HG03460 (cell line): ENCODE measurements around the gene COX19.
A peak's percentile ranks its signal among the peaks of the same experiment; 100 is the strongest.
"Not testable (repeated sequence)": the region's sequence is repeated elsewhere in the genome, so short reads cannot be mapped to it uniquely, and the experiment has no call there.

ENCODE experiments used
- ATAC-seq: cut with Tn5 transposase; IDR thresholded peaks from one replicate; pipeline ENCODE4 v1.9.1; 2021; ENCODE audit not compliant: unreplicated experiment

COX19 gene

GRCh38 chr7:962401-963081 is 12.8 kb downstream of the COX19 start:
- no peak for ATAC-seq

DNA sequence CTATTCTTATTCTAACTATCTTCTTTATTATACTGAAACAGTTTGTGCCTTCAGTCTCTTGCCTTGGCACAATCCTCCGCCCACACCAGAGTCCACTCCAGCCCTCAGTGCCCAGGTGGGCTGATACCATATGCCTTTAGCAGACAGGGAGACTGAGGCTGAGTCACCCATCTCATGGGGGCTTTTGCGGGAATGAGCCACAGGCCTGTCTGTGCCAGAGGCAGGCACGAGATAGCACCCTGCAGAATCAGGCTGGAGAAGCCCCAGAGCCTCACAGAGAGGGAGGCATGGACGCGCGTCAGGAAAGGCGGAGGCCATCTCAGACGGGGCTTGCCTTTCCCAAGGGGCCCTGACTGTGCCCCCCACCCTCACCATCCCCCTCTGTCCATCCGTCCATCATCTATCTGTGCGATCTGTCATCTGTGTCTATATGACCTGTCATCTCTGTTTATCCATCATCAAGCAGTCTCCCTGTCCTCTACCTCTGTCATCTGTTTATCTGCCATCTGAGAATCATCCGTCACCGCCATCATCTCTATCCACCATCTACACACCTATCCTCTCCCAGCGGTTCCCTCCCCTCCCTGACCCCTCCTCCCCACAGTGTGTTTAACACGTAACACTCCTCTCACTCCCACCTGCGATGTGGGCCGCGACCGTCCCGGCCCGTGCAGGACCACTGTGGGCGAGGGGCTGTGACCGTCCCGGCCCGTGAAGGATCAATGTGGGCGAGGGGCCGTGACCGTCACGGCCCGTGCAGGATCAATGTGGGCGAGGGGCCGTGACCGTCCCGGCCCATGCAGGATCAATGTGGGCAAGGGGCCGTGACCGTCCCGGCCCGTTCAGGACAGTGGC is 13.6 kb downstream of the COX19 start:
- no peak for ATAC-seq

DNA sequence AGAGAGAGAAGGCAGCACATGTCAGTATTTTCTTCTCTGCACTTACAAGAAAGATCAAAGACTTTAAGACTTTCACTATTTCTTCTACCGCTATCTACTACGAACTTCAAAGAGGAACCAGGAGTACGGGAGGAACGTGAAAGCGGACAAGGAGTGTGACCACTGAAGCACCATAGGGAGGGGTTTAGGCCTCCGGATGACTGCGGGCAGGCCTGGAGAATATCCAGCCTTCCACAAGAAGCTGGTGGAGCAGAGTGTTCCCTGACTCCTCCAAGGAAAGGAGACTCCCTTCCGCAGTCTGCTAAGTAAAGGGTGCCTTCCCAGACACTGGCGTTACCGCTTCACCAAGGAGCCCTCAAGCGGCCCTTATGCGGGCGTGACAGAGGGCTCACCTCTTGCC is 14.4 kb downstream of the COX19 start:
- not testable (repeated sequence) for ATAC-seq

GRCh38 chr7:960269-960871 is 15.0 kb downstream of the COX19 start:
- no peak for ATAC-seq

- not testable (repeated sequence) for ATAC-seq
Observed at GRCh38 chr7:959740-960139, 15.6 kb downstream of the COX19 start.

DNA sequence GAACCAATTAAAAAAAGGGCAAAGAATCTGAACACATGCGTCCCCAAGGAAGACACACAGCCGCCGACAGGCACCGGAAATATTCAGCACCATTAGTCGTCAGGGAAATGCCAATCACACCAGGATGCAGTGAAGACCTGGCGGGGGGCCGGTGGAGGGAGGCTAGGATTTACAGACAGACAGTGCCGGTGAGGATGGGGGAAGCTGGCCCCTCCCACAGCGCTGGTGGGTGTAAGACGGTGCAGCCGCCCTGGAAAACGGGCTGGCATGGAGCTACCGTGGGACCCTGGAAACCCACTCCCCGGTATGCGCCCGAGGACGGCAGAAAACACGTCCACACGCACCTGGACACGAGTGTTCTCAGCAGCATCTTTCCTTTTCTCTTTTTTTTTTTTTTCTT is 16.1 kb downstream of the COX19 start:
- ATAC-seq, result no peak

GRCh38 chr7:958221-959200 is 16.8 kb downstream of the COX19 start:
- ATAC-seq, result no peak

- no peak for ATAC-seq
Observed at GRCh38 chr7:957418-958220, 17.7 kb downstream of the COX19 start.

DNA sequence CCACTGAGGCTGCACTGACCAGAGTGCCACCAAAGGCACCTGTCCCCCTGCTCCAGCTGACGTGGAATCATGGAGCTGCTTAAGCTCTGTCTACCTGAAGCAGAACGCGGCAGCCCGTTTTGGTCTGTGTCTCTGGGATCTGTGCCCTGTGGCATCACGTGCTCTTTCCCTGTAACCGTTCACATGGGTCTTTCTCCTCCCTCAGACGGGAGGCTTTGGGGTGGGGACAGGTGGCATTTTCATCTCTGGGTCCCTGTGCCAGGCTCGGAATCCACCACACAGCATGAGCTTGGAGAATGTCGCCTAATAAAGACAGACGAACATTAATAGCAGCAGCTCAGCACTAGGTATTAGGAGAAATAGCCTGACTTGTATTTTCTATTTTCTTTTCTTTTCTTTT is 19.3 kb downstream of the COX19 start:
- no peak for ATAC-seq

GRCh38 chr7:954330-955238 is 20.8 kb downstream of the COX19 start, which contains the start of gene ADAP1:
Gene ADAP1, minus strand, starts transcription at chr7:954680. Its CDS starts 203 bp downstream, at chr7:954477.
- ATAC-seq, result peak; percentile 47

GRCh38 chr7:953547-954327 is 21.6 kb downstream of the COX19 start:
- ATAC-seq, result peak; percentile 17

GRCh38 chr7:952548-953441 is 22.6 kb downstream of the COX19 start:
- ATAC-seq, result no peak

- ATAC-seq, result no peak
Observed at GRCh38 chr7:951881-952547, 23.3 kb downstream of the COX19 start.

DNA sequence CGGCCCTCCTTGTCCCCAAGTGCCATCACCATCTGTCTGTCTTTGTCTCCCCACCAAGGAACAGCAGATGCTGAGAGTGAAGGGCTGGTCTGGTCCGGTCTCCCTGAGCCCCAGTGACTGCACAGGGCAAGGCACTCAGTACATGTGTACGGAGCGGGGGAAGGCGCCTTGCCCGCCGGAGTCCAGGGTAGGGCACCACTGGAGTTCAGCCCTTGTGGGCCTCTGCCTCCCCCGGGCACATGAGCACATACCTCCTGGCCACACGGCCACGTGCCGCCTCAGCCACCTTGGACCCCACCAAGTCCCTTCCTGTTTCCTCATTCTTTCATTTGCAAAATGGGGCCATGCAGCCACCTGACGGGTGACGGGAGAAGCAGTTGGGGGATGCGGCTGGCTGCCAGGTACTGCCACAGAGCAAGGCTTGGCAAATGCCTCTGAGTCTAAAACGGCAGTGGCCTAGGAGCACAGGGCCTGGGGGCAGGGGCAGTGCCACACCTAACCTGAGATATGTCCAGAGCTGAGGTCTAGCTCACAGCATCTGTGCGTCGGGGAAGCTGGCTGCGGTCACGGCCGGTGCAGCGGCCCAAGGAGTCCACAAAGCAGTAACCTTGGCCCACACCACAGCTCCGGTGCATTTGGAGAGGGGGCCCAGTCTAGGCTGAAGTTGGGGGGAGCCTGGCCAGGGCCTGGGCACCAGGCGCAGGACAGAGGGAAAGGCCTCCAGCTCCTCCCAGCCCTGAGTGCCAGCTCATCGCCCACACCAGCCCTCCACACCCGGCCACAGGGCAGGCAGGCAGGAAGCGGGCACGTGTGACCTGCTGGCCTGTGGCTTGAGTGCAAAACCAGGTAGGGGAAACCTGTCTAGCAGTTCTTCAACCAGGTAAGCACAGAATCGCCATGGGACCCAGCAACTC is 26.1 kb downstream of the COX19 start:
- ATAC-seq, result no peak

DNA sequence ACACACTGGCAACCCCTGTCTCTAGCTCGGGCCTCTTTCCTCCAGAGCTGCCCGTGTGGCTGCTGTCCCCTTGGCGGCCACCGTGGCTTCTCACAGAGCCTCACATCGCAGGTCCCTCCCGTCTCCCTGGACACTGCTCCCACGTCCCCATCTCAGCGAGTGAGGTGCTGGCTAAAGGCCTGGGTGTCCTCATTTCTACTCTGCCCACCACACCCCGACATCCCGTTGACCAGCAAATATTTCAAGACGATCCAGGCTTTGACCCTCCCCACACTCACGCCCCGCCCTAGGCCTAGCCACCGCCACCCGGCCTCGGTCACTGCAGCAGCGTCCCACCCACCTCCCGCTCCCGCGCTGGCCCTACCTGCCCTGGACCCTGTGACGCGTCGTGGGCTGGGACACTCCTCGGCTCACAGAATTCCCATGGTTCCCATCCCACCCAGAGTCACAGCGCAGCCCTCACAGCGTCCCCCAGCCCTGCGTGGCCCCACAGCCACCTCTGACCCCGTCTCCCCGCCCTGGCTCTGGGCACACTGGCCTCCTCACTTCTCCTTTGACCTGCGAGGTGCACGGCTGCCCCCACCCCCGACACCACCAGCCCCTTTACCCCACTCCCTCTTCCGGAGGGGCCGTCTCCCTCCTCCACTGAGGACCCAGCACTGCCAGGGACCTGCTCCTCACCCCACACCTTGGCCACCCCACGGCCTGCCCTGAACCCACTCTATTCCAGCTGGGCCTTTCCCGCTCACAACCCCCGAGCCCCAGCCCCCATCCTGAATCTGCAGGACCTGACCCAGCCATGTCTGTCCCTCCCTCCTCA is 27.7 kb downstream of the COX19 start:
- no peak for ATAC-seq
